Right lobe of liver (tissue), 6 donors: ENCODE measurements around the gene HEXD. TPM values are rescaled to one million over a fixed set of nuclear protein-coding genes. Genes with fewer than 3 reads are reported as not detected.
"Not testable (repeated sequence)": the region's sequence is repeated elsewhere in the genome, so short reads cannot be mapped to it uniquely, and the experiment has no call there.

ENCODE experiments used
- ATAC-seq, 4 donors: fragments of 200-7000 bp; cut with Tn5 transposase; one replicate each; pipeline ENCODE4 v1.9.1; 2020; ENCODE audit warnings: mild to moderate bottlenecking in 4 of 4, moderate library complexity in 4 of 4
- DNase-seq, 3 donors: peaks; one replicate each; pipeline ENCODE4 v3.0.0-alpha.2; 2020
- H3K27ac ChIP-seq, 3 donors: fragments of 200-600 bp; one replicate each; pipeline ENCODE4 v1.8.0; 2022
- H3K27me3 ChIP-seq, 2 donors: fragments of 200-600 bp; one replicate each; pipeline ENCODE4 v1.8.0; 2022
- H3K36me3 ChIP-seq, 4 donors: fragments of 200-600 bp; sonication (generic) in 1 of 4; one replicate each; pipeline versions ENCODE4 v1.5.1 to v1.8.0; 2017 to 2022; ENCODE audit warnings: control low read depth in 1 of 4
- H3K4me1 ChIP-seq, 4 donors: fragments of 200-600 bp; sonication (generic) in 1 of 4; one replicate each; pipeline versions ENCODE4 v1.5.1 to v1.8.0; 2017 to 2022; ENCODE audit warnings: control low read depth in 1 of 4
- H3K4me3 ChIP-seq, 3 donors: fragments of 200-600 bp; one replicate each; pipeline ENCODE4 v1.8.0; 2022
- H3K9me3 ChIP-seq, 4 donors: fragments of 200-600 bp; sonication (generic) in 1 of 4; one replicate each; pipeline versions ENCODE4 v1.5.1 to v1.8.0; 2017 to 2022; ENCODE audit warnings: control low read depth in 1 of 4
- POLR2A ChIP-seq: fragments of 450-650 bp; IDR thresholded peaks from one replicate; pipeline ENCODE4 v1.6.1; 2017; ENCODE audit warnings: antibody characterized with exemption, mild to moderate bottlenecking
- WGBS: methylation state at CpG from one replicate; pipeline ENCODE4 v1.1.6; 2018; ENCODE audit warnings: low coverage, low lambda C conversion rate; ENCODE audit not compliant: insufficient coverage; ENCODE audit errors: missing lambda C conversion rate; 5-methylcytosine and 5-hydroxymethylcytosine counted together
- intact Hi-C, 2 donors: fragments of 100-400 bp; cut with DNase I; formaldehyde crosslinking; loops; one replicate each; pipeline versions ENCODE4 v1.11.2 to v1.14.1; 2022
- total RNA-seq, 6 experiments: library from RNA; depleted of rRNA in 2 of 6; stranded (reverse); fragments of >200 nt in 2 of 6; fragmentation: NEBNext Ultra II Directional in 3 of 6; extraction: Animal tissue kit (Norgen Biotek cat#: 25700) in 3 of 6; gene quantifications; one replicate each; pipeline versions ENCODE4 v1.1.0 to v1.2.4, GENCODE V29; 2016 to 2023
- TF ChIP-seq, protein P1 (sequence below), 4 donors: fragments of 200-600 bp in 3 of 4; fragments of 450-650 bp in 1 of 4; IDR thresholded peaks; one replicate each; pipeline versions ENCODE4 v1.5.1 to v1.8.0; 2016 to 2022; ENCODE audit warnings: antibody characterized with exemption in 4 of 4, mild to moderate bottlenecking in 2 of 4
- donor health status: DM: no; HTN: yes; CAD: no.
- donor health status: DM: no; HTN: no; CAD: no.
- donor health status: DM: no; HTN: no; CAD: no.
- donor health status: DM: no; HTN: yes; CAD: no.
- donor health status: DM: no; HTN: yes; CAD: no.

HEXD gene
- total RNA-seq, 6 experiments from 2014 or later = 9.6 to 30.4 (median 20.2) TPM

DNA sequence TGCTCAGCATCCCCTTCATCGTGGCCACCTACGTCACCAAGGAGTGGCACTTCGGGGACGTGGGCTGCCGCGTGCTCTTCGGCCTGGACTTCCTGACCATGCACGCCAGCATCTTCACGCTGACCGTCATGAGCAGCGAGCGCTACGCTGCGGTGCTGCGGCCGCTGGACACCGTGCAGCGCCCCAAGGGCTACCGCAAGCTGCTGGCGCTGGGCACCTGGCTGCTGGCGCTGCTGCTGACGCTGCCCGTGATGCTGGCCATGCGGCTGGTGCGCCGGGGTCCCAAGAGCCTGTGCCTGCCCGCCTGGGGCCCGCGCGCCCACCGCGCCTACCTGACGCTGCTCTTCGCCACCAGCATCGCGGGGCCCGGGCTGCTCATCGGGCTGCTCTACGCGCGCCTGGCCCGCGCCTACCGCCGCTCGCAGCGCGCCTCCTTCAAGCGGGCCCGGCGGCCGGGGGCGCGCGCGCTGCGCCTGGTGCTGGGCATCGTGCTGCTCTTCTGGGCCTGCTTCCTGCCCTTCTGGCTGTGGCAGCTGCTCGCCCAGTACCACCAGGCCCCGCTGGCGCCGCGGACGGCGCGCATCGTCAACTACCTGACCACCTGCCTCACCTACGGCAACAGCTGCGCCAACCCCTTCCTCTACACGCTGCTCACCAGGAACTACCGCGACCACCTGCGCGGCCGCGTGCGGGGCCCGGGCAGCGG lies 43.4 kb upstream of the HEXD start:
- intact Hi-C loops = no loop called here
- no peaks in the 10 kb centered on the region for H3K36me3 ChIP-seq
- no peaks in the 10 kb centered on the region for H3K9me3 ChIP-seq

GRCh38 chr17:82375359-82376041 lies 42.6 kb upstream of the HEXD start:
- intact Hi-C loops = no loop called here
- Histone ChIP-seq H3K4me1 (peaks cover 0 to 11% (median 0%) of the 10 kb centered on the region in 4 donors), H3K36me3 (no peaks in the 10 kb centered on the region), H3K9me3 (no peaks in the 10 kb centered on the region), H3K27ac (no peak overlapping the region), H3K27me3 (peaks cover 0 to 6% of the 10 kb centered on the region in 2 donors), H3K4me3 (no peak overlapping the region)
- TF ChIP-seq, protein P1, sequence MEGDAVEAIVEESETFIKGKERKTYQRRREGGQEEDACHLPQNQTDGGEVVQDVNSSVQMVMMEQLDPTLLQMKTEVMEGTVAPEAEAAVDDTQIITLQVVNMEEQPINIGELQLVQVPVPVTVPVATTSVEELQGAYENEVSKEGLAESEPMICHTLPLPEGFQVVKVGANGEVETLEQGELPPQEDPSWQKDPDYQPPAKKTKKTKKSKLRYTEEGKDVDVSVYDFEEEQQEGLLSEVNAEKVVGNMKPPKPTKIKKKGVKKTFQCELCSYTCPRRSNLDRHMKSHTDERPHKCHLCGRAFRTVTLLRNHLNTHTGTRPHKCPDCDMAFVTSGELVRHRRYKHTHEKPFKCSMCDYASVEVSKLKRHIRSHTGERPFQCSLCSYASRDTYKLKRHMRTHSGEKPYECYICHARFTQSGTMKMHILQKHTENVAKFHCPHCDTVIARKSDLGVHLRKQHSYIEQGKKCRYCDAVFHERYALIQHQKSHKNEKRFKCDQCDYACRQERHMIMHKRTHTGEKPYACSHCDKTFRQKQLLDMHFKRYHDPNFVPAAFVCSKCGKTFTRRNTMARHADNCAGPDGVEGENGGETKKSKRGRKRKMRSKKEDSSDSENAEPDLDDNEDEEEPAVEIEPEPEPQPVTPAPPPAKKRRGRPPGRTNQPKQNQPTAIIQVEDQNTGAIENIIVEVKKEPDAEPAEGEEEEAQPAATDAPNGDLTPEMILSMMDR (IDR thresholded peaks at IDR 0.05) = no peak
- no peak for TF ChIP-seq POLR2A
- DNase-seq (peak in 1 of 3 donors; percentile 44), ATAC-seq (no peak)
- 89% methylated on average over 5 of the region's 46 CpGs for WGBS

More for the DNA sequence above, 43.4 kb upstream of the HEXD start:
- ATAC-seq (no peak), DNase-seq (no peak)
- Histone ChIP-seq H3K27me3 (peaks cover 6% of the 10 kb centered on the region in 2 donors), H3K4me3 (no peak overlapping the region), H3K27ac (no peak overlapping the region), H3K4me1 (peaks cover 0 to 16% (median 0%) of the 10 kb centered on the region in 4 donors)
- WGBS = no CpG with 5 or more reads among the region's 79 CpGs
- no peak for TF ChIP-seq POLR2A

DNA sequence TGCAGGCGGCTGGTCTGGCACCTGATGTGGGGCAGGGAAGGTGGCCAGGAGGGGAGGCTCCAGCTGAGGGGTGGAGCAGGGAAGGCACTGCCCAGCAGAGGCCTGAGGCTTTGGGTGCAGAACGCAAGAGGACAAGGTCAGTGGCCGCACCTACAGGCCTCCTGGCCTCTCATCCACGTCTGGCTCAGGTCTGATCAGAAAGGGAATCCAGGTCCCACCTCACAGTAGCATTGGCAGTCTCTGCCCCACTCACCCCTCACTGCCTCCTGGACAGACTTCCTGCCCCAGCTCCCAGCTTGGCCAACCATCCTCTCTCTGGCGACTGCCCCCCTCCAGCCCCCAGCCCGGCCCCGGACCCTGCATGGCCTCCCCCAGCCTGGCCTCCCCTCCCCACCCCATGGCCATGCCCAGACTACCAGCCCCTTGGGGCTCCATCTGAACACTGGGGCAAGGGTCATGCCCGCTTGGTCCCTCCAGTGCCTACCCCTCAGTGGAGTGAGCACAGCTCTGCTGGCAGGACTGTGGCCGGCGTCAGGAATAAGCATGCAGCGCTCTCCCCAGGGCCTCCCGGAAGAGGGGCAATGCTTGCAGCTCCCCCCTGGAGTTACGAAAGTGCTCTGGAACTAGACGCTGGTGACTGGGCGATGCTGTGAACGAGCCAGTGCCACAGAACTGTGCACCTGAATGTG lies 42.0 kb upstream of the HEXD start:
- intact Hi-C loops = no loop called here
- H3K4me1 ChIP-seq = peaks cover 0 to 4% (median 0%) of the 10 kb centered on the region in 4 donors
- 0% methylated on average over 1 of the region's 16 CpGs for WGBS
- peaks cover 0 to 2% of the 10 kb centered on the region in 2 donors for H3K27me3 ChIP-seq
- no peak overlapping the region for H3K27ac ChIP-seq
- no peaks in the 10 kb centered on the region for H3K36me3 ChIP-seq
- H3K9me3 ChIP-seq = no peaks in the 10 kb centered on the region
- peak in 2 of 3 donors; percentile 71 to 83 for DNase-seq
- no peak overlapping the region for H3K4me3 ChIP-seq
- ATAC-seq = peak; percentile 59 to 90 (median 74)
- TF ChIP-seq, protein P1 (IDR thresholded peaks at IDR 0.05) = no peak
- no peak for TF ChIP-seq POLR2A

GRCh38 chr17:82377294-82377693 lies 40.9 kb upstream of the HEXD start:
- DNase-seq, H3K36me3 ChIP-seq, H3K27me3 ChIP-seq, ATAC-seq, H3K4me1 ChIP-seq, intact Hi-C loops, H3K9me3 ChIP-seq, H3K4me3 ChIP-seq, H3K27ac ChIP-seq: not testable (repeated sequence)
- WGBS = 10% methylated on average over 3 of the region's 5 CpGs

DNA sequence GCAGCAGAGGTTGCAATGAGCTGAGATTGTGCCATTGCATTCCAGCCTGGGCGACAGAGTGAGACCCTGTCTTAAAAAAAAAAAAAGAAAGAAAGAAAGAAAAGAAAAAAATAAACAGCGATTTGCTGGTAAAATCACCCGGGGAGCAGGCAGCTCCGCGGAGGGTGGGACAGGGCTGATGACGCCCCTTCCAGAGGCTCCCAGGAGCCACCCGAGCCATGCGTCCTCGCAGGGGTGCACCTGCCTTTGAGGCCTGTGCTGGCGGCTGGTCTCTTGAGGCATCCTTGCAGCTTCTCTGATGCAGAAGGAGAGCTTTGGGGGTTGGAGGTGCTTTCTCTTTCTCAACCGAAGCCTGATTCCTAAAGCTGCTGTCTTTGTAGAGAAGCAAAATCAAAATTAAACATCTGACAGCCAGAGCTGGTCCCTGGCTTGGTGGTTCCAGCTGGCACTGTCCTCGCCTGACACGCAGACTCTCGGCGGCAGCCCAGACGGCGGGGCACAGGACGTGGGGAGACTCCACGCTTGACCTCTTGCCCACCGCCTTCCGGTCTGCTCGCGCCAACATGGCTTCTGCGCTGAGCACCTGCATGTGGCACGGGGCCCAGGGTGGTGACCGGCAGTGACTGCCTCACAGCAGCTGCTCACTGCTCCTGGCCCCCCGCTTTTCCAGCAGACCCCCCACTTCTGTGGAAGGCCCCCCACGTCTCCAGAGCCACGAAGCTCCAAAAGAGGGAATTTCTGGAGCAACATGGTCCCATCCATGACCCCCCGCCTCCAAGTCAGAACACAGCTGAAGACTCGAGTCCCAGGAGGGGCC lies 40.0 kb upstream of the HEXD start:
- no peak overlapping the region for H3K4me3 ChIP-seq
- H3K27me3 ChIP-seq = no peaks in the 10 kb centered on the region
- TF ChIP-seq POLR2A = no peak
- TF ChIP-seq, protein P1 (IDR thresholded peaks at IDR 0.05) = no peak
- intact Hi-C loops = no loop called here
- no peaks in the 10 kb centered on the region for H3K9me3 ChIP-seq
- ATAC-seq (no peak), DNase-seq (peak in 1 of 3 donors; percentile 56)
- WGBS = 45% methylated on average over 5 of the region's 31 CpGs
- no peak overlapping the region for H3K27ac ChIP-seq
- no peaks in the 10 kb centered on the region for H3K36me3 ChIP-seq
- no peaks in the 10 kb centered on the region for H3K4me1 ChIP-seq
